ENCODE data around the gene TBL1X.

TBL1X gene

GRCh38 chrX:9738151-9738550 is 273.3 kb downstream of the TBL1X start:
- no peak overlapping the region for H3K4me3 ChIP-seq (ENCODE audit: low read depth, low read length)
- DNase-seq (ENCODE audit: low read depth, low spot score): no peak
- no peak for TF ChIP-seq CTCF (IDR thresholded peaks at IDR 0.05; ENCODE audit: low read depth, low read length)
- in situ Hi-C loops (cut with HindIII; ENCODE audit: low sequenced_read_pairs): no loop called here

- no peak for DNase-seq (ENCODE audit: low read depth, low spot score)
- no peak for TF ChIP-seq CTCF (IDR thresholded peaks at IDR 0.05; ENCODE audit: low read depth, low read length)
- in situ Hi-C loops (cut with HindIII; ENCODE audit: low sequenced_read_pairs): no loop called here
- no peak overlapping the region for H3K4me3 ChIP-seq (ENCODE audit: low read depth, low read length)
Observed at GRCh38 chrX:9739130-9739529, 274.3 kb downstream of the TBL1X start.

GRCh38 chrX:9745417-9746115 is 280.7 kb downstream of the TBL1X start:
- DNase-seq (ENCODE audit: low read depth, low spot score): peak; percentile 19
- in situ Hi-C loops (cut with HindIII; ENCODE audit: low sequenced_read_pairs): no loop called here
- no peak for TF ChIP-seq CTCF (IDR thresholded peaks at IDR 0.05; ENCODE audit: low read depth, low read length)
- H3K4me3 ChIP-seq (ENCODE audit: low read depth, low read length): no peak overlapping the region

GRCh38 chrX:9746148-9746888 is 281.5 kb downstream of the TBL1X start:
- no peak for TF ChIP-seq CTCF (IDR thresholded peaks at IDR 0.05; ENCODE audit: low read depth, low read length)
- H3K4me3 ChIP-seq (ENCODE audit: low read depth, low read length): no peak overlapping the region
- in situ Hi-C loops (cut with HindIII; ENCODE audit: low sequenced_read_pairs): no loop called here
- DNase-seq (ENCODE audit: low read depth, low spot score): peak; percentile 63

- in situ Hi-C loops (cut with HindIII; ENCODE audit: low sequenced_read_pairs): no loop called here
- TF ChIP-seq CTCF (IDR thresholded peaks at IDR 0.05; ENCODE audit: low read depth, low read length): no peak
- H3K4me3 ChIP-seq (ENCODE audit: low read depth, low read length): no peak overlapping the region
- no peak for DNase-seq (ENCODE audit: low read depth, low spot score)
Observed at GRCh38 chrX:9747644-9748043, 282.8 kb downstream of the TBL1X start.

GRCh38 chrX:9749146-9749692 is 284.4 kb downstream of the TBL1X start:
- H3K4me3 ChIP-seq (ENCODE audit: low read depth, low read length): no peak overlapping the region
- in situ Hi-C loops (cut with HindIII; ENCODE audit: low sequenced_read_pairs): no loop called here
- TF ChIP-seq CTCF (IDR thresholded peaks at IDR 0.05; ENCODE audit: low read depth, low read length): no peak
- DNase-seq (ENCODE audit: low read depth, low spot score): no peak

Data from astrocyte of the spinal cord (primary cell).